Activated naive CD8-positive, alpha-beta T cell treated with anti-CD3 and anti-CD28 coated beads, Interleukin-2, amount 50 U/mL, for 24 hours (primary cell): ENCODE measurements around the gene NTN4.
"Not testable (repeated sequence)": the region's sequence is repeated elsewhere in the genome, so short reads cannot be mapped to it uniquely, and the experiment has no call there.

Source experiments
- ATAC-seq: fragments of 150-1000 bp; cut with Tn5 transposase; one replicate; pipeline ENCODE4 v1.10.0; 2021
- DNase-seq: peaks from one replicate; pipeline ENCODE4 v3.0.0; 2021
- H3K27ac Mint-ChIP-seq: one replicate; pipeline ENCODE4 v1.8.0; 2021; ENCODE audit warnings: mild to moderate bottlenecking, mixed read lengths
- H3K27me3 Mint-ChIP-seq: one replicate; pipeline ENCODE4 v1.8.0; 2021; ENCODE audit warnings: mixed read lengths
- H3K36me3 Mint-ChIP-seq: one replicate; pipeline ENCODE4 v1.8.0; 2021; ENCODE audit warnings: low read depth, mixed read lengths
- H3K4me1 Mint-ChIP-seq: one replicate; pipeline ENCODE4 v1.8.0; 2021; ENCODE audit warnings: mixed read lengths
- H3K4me3 Mint-ChIP-seq: one replicate; pipeline ENCODE4 v1.8.0; 2021; ENCODE audit warnings: mild to moderate bottlenecking, moderate library complexity, mixed read lengths
- H3K9me3 Mint-ChIP-seq: one replicate; pipeline ENCODE4 v1.8.0; 2021; ENCODE audit warnings: mixed read lengths

The NTN4 gene

DNA sequence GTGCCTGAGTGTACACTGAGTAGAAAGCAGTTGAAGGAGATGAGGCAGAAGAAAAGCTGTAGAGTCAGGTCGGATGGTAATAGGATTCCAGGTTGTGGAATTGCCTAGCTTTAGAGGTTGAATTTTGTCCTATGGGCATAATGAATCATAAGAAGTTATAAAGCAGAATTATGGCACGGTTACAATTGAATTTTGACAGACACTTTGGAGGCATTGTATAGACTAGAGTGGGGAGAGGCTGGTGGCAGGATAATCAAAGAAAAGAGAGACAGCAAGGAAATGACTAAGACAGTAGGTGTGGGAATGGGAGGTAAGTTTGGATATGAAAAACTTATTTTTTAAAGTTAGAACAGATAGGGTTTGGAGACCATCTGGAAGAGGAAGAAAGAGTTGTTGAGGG is 102.6 kb downstream of the NTN4 start:
- no peaks in the 10 kb centered on the region for H3K9me3 Mint-ChIP-seq
- no peaks in the 10 kb centered on the region for H3K4me1 Mint-ChIP-seq
- H3K27ac Mint-ChIP-seq = no peak overlapping the region
- H3K36me3 Mint-ChIP-seq = no peaks in the 10 kb centered on the region
- H3K4me3 Mint-ChIP-seq = no peak overlapping the region
- no peak for ATAC-seq
- no peak for DNase-seq
- peaks cover 4% of the 10 kb centered on the region for H3K27me3 Mint-ChIP-seq

DNA sequence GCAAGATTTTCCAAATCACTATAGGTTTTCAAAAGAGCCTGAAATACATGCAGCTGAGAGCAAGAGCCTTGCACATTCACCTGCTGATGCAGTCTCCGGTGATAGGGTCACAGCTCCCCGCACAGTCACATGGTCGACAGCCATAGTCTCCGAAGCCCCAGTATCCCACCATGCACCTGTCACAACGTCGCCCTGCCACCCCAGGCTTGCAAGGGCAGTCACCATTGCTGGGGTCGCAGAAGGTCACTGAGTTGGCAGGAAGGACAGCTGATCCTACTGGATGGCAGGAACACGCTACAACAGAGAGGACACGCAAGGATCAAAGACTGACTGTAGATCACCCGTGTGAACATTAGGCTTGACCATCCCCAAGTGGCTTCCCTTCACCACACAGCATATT is 107.1 kb downstream of the NTN4 start:
- Mint-ChIP-seq H3K27me3 (peaks cover 4% of the 10 kb centered on the region), H3K27ac (no peak overlapping the region), H3K4me3 (no peak overlapping the region), H3K4me1 (no peaks in the 10 kb centered on the region), H3K9me3 (no peaks in the 10 kb centered on the region), H3K36me3 (no peaks in the 10 kb centered on the region)
- no peak for ATAC-seq
- DNase-seq = no peak

DNA sequence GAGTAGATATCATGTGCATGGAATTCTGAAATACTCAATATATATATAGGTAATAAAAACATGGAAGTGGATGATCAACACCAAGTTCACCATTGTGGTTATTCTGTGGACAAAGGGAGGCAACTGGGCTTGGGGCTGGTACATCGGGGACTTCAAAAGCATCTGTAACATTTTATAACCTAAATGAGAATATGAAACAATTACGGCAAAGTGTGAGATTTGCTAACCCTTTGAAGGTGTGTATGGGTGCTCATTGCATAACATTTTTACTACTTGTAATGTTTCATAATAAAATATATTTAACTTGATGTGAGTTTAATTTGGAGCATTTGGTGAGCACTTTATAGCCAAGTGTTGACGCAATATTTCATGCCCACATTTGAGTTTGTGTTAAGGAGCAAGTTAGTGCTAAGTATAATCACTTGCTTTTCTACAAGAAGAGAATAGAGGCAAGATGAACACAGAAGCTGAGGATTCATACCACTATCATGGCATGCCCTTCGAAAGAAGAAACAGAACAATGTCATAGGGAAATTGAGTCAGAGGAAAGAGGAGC is 109.3 kb downstream of the NTN4 start:
- no peak overlapping the region for H3K27ac Mint-ChIP-seq
- no peak overlapping the region for H3K4me3 Mint-ChIP-seq
- H3K27me3 Mint-ChIP-seq = peaks cover 4% of the 10 kb centered on the region
- H3K9me3 Mint-ChIP-seq = no peaks in the 10 kb centered on the region
- no peaks in the 10 kb centered on the region for H3K36me3 Mint-ChIP-seq
- H3K4me1 Mint-ChIP-seq = no peaks in the 10 kb centered on the region
- DNase-seq (no peak), ATAC-seq (no peak)

DNA sequence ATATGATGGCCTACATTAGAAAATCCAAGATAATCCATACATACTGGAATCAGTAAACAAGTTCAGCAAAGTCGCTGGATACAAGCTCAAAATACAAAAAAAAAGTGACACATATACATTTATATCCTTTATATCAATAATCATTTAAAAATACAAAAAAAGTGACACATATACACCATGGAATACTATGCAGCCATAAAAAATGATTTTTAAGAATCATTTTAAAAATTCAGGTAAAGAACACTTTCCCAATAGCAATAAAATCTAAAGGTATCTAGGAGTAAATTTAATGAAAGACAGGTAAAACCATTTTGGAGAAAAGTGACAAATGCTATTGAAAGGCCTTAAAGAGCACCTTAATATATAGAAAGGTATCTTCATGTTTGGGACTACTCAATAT is 111.9 kb downstream of the NTN4 start:
- DNase-seq = no peak
- Mint-ChIP-seq H3K4me3 (no peak overlapping the region), H3K36me3 (no peaks in the 10 kb centered on the region), H3K27ac (no peak overlapping the region), H3K4me1 (no peaks in the 10 kb centered on the region), H3K9me3 (no peaks in the 10 kb centered on the region), H3K27me3 (peaks cover under 1% of the 10 kb centered on the region)
- ATAC-seq = no peak

- DNase-seq, H3K9me3 Mint-ChIP-seq, H3K27me3 Mint-ChIP-seq, H3K27ac Mint-ChIP-seq, H3K36me3 Mint-ChIP-seq, H3K4me1 Mint-ChIP-seq, H3K4me3 Mint-ChIP-seq, ATAC-seq: not testable (repeated sequence)
These were observed 112.8 kb downstream of the NTN4 start for GRCh38 chr12:95677782-95678181.

- DNase-seq = no peak
- no peaks in the 10 kb centered on the region for H3K9me3 Mint-ChIP-seq
- H3K36me3 Mint-ChIP-seq = no peaks in the 10 kb centered on the region
- no peak for ATAC-seq
- H3K27ac Mint-ChIP-seq = no peak overlapping the region
- no peaks in the 10 kb centered on the region for H3K27me3 Mint-ChIP-seq
- H3K4me1 Mint-ChIP-seq = no peaks in the 10 kb centered on the region
- no peak overlapping the region for H3K4me3 Mint-ChIP-seq
These were observed 115.9 kb downstream of the NTN4 start for GRCh38 chr12:95674631-95675030.

- ATAC-seq (no peak), DNase-seq (no peak)
- H3K27me3 Mint-ChIP-seq = no peaks in the 10 kb centered on the region
- no peaks in the 10 kb centered on the region for H3K4me1 Mint-ChIP-seq
- no peak overlapping the region for H3K27ac Mint-ChIP-seq
- H3K9me3 Mint-ChIP-seq = no peaks in the 10 kb centered on the region
- no peak overlapping the region for H3K4me3 Mint-ChIP-seq
- H3K36me3 Mint-ChIP-seq = no peaks in the 10 kb centered on the region
These were observed 116.4 kb downstream of the NTN4 start for GRCh38 chr12:95674163-95674562.

GRCh38 chr12:95673576-95673975 is 117.0 kb downstream of the NTN4 start:
- DNase-seq = no peak
- Mint-ChIP-seq H3K4me3 (no peak overlapping the region), H3K9me3 (no peaks in the 10 kb centered on the region), H3K36me3 (no peaks in the 10 kb centered on the region), H3K27me3 (no peaks in the 10 kb centered on the region), H3K27ac (no peak overlapping the region), H3K4me1 (no peaks in the 10 kb centered on the region)
- no peak for ATAC-seq

DNA sequence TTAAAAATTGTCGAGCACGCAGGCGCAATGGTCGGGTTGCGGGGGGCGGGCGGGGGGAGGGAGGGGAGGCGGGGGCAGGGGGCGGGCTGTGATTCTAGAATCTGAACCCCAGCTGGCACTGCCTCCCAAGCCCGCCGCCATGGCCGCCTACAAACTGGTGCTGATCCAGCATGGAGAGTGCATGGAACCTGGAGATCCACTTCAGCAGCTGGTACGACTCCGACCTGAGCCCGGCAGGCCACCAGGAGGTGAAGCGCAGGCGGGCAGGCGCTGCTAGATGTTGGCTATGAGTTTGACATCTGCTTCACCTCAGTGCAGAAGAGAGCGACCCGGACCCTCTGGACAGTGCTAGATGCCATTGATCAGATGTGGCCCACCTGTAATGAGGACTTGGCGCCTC is 118.4 kb downstream of the NTN4 start:
- Mint-ChIP-seq H3K4me3 (no peak overlapping the region), H3K9me3 (no peaks in the 10 kb centered on the region), H3K27ac (no peak overlapping the region), H3K4me1 (no peaks in the 10 kb centered on the region), H3K36me3 (no peaks in the 10 kb centered on the region), H3K27me3 (no peaks in the 10 kb centered on the region)
- DNase-seq (no peak), ATAC-seq (no peak)

DNA sequence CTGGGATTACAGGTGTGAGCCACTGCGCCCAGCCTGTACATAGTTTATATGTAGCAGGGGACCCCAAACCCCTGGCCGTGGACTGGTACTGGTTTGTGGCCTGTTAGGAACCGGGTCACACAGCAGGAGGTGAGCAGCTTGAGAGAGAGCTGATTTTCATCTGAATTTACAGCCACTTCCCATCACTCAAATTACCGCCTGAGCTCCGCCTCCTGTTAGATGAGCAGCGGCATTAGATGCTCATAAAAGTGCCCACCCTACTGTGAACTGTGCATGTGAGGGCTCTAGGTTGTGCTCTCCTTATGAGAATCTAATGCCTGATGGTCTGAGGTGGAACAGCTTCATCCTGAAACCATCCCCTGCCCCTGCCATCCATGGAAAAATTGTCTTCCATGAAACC is 119.3 kb downstream of the NTN4 start:
- H3K27me3 Mint-ChIP-seq = no peaks in the 10 kb centered on the region

DNA sequence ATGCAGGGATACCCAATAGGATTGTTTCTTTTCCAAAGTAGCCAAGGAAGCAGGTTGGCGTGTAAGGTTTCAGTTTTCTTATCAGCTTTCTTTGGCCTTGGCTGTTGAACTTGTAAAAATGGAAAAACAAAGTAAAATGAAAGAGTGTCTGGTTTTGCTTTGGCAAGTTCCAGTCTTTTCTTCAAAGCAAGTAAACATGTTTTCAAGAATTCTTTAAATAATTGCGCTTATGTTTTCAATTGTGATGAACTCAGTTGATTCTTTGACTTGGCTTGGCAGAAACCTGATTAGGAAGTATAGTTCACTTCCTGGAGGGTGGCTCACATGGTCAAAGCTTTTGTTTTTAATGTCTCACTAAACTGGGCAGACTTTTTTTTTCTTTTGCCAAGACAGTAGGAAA is 127.0 kb downstream of the NTN4 start:
- Mint-ChIP-seq H3K27ac (no peak overlapping the region), H3K4me1 (no peaks in the 10 kb centered on the region), H3K27me3 (peaks cover 3% of the 10 kb centered on the region), H3K4me3 (no peak overlapping the region), H3K36me3 (no peaks in the 10 kb centered on the region), H3K9me3 (no peaks in the 10 kb centered on the region)
- ATAC-seq = no peak
- no peak for DNase-seq

More for the DNA sequence above, 119.3 kb downstream of the NTN4 start:
- Mint-ChIP-seq H3K36me3 (no peaks in the 10 kb centered on the region), H3K9me3 (no peaks in the 10 kb centered on the region), H3K4me3 (no peak overlapping the region), H3K27ac (no peak overlapping the region), H3K4me1 (no peaks in the 10 kb centered on the region)
- ATAC-seq (no peak), DNase-seq (no peak)

GRCh38 chr12:95661360-95661759 is 129.2 kb downstream of the NTN4 start:
- no peak overlapping the region for H3K27ac Mint-ChIP-seq
- H3K4me3 Mint-ChIP-seq = no peak overlapping the region
- no peaks in the 10 kb centered on the region for H3K9me3 Mint-ChIP-seq
- no peaks in the 10 kb centered on the region for H3K36me3 Mint-ChIP-seq
- no peak for DNase-seq
- no peak for ATAC-seq
- H3K4me1 Mint-ChIP-seq = no peaks in the 10 kb centered on the region
- H3K27me3 Mint-ChIP-seq = peaks cover 3% of the 10 kb centered on the region

DNA sequence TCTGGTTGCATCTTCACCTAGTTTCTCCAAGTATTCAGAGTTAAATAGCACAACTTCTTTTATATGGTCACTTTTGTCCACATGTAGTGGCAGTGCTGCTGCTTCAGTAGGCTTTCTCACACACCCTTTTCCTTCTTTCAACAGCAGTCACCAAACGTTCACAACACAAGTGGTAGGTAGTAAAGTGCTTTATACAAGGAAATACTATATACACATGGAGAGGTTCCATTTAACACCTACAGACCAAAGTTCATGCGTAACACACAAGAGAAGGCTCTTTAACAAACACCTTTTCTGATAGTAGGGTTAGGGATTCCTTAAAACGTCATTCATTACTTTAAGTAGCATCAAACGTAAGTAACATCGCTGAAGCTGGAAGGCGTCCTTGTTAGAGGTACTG is 132.2 kb downstream of the NTN4 start:
- H3K36me3 Mint-ChIP-seq = peaks cover 3% of the 10 kb centered on the region

DNA sequence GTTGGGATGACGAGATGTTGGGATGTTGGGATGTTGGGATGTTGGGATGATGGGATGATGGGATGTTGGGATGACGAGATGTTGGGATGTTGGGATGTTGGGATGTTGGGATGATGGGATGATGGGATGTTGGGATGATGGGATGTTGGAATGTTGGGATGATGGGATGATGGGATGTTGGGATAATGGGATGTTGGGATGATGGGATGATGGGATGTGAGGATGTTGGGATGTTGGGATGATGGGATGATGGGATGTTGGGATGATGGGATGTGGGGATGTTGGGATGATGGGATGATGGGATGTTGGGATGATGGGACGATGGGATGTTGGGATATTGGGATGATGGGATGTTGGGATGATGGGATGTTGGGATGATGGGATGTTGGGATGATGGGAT is 135.9 kb downstream of the NTN4 start:
- not testable (repeated sequence) for H3K27ac Mint-ChIP-seq, H3K36me3 Mint-ChIP-seq

More for the DNA sequence above, 132.2 kb downstream of the NTN4 start:
- Mint-ChIP-seq H3K27ac (no peak overlapping the region), H3K27me3 (peaks cover 5% of the 10 kb centered on the region), H3K4me3 (no peak overlapping the region), H3K9me3 (peaks cover 6% of the 10 kb centered on the region), H3K4me1 (peaks cover 2% of the 10 kb centered on the region)
- DNase-seq = no peak
- no peak for ATAC-seq

GRCh38 chr12:95653771-95654546 is 136.6 kb downstream of the NTN4 start:
- ATAC-seq = no peak
- peaks cover 6% of the 10 kb centered on the region for H3K9me3 Mint-ChIP-seq
- peaks cover 3% of the 10 kb centered on the region for H3K36me3 Mint-ChIP-seq
- H3K27me3 Mint-ChIP-seq = peaks cover 2% of the 10 kb centered on the region
- no peak for DNase-seq
- peak overlapping the region; percentile 53 for H3K27ac Mint-ChIP-seq
- peaks cover 2% of the 10 kb centered on the region for H3K4me1 Mint-ChIP-seq
- no peak overlapping the region for H3K4me3 Mint-ChIP-seq

More for the DNA sequence above, 135.9 kb downstream of the NTN4 start:
- not testable (repeated sequence) for H3K9me3 Mint-ChIP-seq, H3K4me1 Mint-ChIP-seq, ATAC-seq, DNase-seq, H3K27me3 Mint-ChIP-seq, H3K4me3 Mint-ChIP-seq
